Activated CD4-positive, CD25-positive, alpha-beta regulatory T cell treated with anti-CD3 and anti-CD28 coated beads, Interleukin-2, amount 50 U/mL, for 24 hours (primary cell): ENCODE results near the gene GAST.

Experiments
- ATAC-seq, 2 donors: fragments of 150-1000 bp; cut with Tn5 transposase; one replicate each; pipeline ENCODE4 v1.10.0; 2021; ENCODE audit warnings: mild to moderate bottlenecking in 1 of 2, moderate library complexity in 1 of 2

Gene GAST

DNA sequence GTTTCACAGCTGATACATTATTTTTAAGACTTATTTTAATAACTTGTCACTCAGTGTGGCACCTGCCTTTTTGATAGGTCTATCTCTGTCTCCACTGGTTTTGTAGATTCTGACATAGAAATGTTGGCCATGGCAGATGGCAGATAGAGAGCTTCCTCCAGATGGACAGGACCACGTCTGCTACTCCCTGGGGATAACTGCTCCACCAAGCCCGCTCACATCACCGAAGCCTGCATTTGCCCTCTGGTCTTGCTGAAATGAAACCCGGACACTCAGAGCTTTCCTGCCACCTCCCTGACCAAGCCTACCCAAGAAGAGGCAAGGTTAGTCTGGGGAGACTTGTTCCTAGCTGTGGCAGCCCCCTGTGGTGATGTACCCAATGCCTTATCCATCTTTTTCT, 38.7 kb downstream of the GAST start:
- ATAC-seq: no peak

DNA sequence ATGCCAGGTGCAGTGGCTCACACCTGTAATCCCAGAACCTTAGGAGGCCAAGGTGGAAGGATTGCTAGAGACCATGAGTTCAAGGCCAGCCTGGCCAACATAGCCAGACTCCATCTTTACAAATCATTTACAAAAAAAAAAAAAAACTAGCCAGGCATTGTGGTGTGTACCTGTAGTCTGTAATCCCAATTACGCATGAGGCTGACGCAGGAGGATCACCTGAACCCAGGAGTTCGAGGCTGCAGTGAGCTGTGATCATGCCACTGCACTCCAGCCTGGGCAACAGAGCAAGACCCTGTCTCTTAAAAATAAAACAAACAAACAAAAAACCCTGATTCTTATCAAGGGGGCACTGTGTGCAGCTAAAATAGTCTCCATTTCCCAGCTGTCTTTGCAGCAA, 39.2 kb downstream of the GAST start:
- no peak for ATAC-seq

DNA sequence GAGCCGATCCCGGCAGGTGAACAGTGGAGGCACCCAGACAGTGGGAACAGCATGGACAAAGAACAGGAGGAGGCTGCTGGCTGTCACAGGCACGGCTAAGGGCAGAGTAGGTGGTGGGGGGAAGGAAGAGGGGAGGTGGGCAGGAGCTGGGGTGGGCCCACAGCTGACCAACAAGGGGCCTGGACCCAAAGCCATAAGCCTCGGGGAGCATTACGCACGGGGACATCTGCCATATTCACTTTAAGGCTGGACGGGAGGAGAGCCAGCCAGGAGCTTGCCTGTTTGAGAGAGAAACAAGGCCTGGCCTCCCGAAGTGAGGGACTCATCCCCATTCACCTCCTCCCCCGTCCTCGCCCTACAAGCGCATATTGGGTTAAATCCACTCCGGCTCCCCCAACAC, 41.9 kb downstream of the GAST start:
- no peak for ATAC-seq

DNA sequence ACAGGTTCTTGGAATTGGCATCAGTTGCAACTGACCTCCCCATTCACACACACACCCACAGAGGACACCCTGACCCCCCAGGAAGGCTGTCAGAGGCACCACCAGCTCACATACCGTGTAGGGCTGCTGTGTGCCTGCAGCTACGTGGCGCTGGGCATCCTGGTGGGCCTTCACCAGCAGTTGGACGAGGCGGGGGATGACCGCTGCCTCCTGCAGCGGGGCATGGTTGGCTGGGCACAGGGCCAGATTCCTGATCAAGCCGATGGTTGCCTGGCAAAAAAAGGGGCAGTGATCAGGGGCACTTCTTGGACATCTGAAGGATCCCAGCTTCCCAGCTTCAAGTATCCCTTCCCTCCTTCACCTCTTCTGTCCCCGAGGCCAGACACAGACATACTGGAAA, 46.5 kb downstream of the GAST start:
- no peak for ATAC-seq

DNA sequence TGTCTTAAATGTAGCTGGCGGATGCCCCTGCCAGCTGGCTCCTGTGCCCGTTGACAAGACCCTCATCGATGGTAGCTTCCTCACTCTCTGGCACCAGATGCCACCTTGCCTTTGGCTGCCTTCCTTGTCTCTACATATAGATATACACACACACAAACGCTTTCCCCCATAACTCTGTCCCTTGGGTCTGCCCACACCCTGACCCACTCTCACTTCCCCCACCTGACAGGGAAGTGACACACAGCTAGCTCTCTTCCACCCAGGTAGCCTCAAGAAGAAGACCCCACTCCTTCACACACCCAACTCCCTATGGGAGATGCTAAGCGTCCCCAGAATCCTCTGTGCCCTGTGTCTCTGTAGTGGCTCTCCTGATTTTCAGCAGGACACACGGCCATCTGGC, 48.7 kb downstream of the GAST start:
- no peak for ATAC-seq

DNA sequence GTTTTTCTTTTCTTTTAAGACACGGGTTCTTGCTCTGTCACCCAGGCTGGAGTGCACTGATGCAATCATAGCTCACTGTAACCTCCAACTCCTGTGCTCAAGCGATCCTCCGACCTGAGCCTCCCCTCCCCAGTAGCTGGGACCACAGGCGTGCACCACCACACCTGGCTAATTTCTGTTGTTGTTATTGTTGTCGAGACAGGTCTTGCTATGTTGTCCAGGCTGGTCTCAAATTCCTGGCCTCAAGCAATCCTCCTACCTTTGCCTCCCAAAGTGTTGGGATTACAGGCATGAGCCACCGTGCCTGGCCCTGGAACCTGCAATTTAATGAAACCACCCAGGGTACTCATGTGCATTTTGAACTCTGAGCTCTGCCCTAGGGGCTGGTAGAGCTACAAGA, 50.3 kb downstream of the GAST start:
- no peak for ATAC-seq

DNA sequence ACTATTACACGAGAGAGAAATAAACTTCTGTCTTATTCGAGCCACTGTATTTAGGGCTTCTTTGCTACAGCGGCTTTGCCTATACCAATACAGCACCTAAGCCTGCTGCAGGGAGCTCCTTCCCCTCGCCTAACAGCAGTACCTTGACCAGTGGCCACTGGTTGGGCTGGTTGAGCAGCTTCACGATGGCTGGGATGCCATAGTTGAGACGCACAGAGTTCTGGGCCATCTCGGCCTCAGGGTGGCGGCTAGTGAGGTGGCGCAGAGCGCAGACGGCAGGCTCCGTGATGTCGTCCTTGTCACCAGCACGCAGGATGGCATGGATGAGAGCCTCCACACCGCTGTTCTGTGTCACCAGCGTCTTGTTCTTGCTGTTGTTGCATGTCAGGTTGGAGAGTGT, 50.7 kb downstream of the GAST start:
- ATAC-seq: no peak

DNA sequence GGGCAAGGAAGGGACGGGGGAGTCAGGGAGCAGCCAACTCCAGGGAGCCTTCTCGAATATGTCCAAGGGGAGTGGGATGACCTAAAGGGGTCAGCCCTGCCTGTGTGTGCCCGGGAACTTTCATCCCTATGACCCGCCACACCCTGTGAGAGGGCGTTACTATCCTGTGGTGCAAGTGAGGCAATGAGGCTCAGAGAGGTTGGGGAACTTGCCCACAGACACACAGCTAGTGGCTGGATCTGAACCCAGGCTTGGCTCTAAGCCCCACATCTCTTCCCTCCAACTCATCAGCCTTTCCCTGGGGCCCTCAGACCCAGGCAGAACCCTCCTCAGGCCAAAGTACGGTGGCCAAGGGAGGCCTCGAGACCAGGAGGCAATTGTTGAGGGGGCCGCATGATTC, 51.2 kb downstream of the GAST start:
- no peak for ATAC-seq
